Measurements from ENCODE around the gene MAP4K3.
"Not testable (repeated sequence)": the region's sequence is repeated elsewhere in the genome, so short reads cannot be mapped to it uniquely, and the experiment has no call there.

MAP4K3 gene

DNA sequence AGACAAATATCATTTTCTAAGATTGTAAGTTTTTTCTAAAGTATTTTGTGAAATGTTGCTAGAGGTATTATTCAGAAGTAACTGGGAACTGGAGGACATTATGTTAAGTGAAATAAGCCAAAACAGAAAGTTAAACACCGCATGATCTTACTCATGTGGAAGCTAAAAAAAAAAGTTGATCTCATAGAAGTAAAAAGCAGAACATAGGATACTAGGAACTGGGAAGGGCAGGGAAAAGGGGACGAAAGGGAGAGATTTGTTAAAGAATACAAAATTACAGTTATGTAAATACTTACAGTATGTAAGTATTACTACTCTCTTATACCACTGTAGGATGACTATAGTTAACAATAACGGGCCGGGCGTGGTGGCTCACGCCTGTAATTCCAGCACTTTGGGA is 146.7 kb downstream of the MAP4K3 start:
- DNase-seq: no peak

DNA sequence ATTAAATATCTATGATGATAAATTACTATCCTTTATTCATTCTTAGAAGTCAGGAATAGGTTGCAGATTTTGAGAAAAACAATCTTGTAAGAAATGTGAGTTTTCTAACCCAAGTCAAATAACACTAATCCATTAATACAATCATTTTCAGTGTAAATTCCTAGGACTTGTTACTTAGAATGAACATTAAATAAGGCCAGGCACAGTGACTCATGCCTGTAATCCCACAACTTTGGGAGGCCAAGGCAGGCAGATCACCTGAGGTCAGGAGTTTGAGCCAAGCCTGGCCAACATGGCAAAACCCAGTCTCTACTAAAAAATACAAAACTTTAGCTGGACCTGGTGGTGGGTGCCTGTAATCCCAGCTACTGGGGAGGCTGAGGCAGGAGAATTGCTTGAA is 147.5 kb downstream of the MAP4K3 start:
- DNase-seq: no peak

- DNase-seq: no peak
These were observed 153.5 kb downstream of the MAP4K3 start for GRCh38 chr2:39283561-39283960.

GRCh38 chr2:39281391-39281790 is 155.7 kb downstream of the MAP4K3 start:
- no peak for DNase-seq

DNA sequence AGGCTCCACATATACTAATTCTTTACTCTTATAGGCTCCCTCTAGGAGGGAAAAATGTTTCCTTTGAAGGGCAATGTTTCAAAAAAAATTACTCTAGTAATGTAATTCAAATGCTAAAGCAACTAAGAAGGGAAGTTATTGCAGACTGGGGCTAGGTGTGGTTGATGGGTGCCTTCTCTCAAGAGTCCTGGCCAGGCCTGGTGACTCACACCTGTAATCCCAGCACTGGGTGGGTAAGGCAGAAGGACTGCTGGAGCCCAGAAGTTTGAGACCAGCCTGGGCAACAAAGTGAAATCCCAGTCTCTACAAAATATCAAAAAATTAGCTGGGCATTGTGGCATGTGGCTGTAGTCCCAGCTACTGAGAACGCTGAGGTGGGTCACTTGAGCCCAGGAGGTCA is 162.1 kb downstream of the MAP4K3 start:
- DNase-seq: no peak

GRCh38 chr2:39269941-39270340 is 167.1 kb downstream of the MAP4K3 start:
- no peak for DNase-seq

DNA sequence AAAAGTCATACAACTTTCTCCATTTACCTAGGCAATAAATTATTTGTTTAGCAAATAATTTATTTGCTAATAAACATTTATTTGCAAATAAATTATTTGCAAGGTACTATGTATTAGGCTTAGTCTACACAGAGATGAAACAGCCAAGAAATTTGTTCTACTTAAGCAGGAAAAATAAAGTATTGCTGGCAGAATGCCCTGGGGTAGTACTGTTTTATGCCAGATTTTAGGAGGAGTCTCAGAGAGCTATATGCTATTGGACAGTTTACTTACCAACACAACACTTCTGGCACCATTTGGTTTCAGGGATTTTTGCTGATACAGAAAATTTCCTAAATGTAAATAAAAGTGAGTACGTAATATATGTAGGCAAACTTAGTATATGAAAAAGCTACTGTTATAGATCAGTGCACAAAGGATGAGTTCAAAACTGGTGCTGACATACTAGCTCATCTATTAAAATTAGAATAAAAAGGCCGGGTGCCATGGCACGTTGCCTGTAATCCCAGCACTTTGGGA is 170.1 kb downstream of the MAP4K3 start:
- DNase-seq: no peak

DNA sequence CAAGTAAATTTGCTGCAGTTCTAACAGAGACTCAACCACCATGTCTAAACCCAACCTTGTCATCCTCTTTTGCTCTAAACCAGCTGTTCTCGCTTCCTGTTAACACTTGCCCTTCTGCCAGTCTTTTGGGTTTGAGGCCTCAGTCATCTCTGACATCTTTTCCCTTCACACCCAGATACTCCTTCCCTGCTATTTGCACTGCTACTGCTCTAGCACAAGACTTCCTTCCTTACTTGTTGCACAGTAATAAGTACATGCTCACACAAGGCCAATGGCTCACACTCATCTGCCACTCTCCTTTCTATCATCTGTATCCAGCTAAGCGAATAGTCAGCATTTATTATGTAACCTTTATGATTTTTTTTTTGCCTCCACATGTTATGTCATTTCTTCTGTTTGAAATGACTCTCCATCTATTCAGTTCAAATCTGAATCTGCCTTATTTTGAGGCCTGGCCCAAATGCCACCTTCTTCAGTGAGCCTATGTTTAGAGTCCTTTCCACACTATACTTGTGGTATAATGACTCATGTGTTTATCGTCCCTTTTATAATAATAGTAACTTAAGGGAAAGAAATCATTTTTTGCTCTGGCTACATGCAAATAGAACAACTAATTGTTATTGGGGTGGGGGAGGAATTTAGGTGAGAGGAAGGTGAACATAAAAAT is 170.8 kb downstream of the MAP4K3 start:
- no peak for DNase-seq

DNA sequence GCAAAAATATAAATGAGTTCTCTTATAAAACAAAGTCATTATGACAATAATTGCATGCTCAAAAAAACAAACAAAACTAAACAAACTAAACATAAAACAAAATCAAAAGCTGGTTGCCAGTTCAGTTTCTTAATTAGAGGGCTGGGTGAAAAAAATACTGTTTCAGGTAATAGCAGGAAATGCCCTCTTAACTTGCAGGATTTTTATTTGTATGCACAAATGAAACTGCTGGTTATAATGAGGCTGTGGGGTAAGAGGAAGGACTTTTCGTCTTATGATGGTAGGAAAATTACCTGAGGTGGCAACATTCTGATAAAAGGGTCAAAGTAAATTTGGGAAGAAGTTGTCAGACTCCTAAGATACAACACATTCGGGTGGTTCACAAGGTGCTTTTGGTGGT is 171.8 kb downstream of the MAP4K3 start:
- DNase-seq: no peak

DNA sequence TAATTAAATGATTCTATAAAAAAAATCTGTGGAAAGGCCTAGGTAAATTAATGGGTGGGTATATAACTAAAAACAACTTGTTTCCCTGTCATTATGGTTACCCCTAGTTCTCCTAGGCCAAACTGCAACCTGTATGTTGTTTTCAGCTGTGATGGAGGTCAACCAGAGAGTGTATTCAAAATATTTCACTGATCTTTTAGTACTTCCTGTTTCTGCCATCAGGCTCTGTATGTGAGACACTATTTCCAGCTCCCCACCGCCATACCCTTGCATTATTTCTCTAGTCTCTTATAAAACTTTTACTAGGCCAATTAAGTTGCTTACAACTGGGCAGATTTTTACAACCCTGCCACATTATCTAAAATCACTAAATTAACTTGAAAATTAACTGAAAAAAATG is 172.4 kb downstream of the MAP4K3 start:
- DNase-seq: no peak

DNA sequence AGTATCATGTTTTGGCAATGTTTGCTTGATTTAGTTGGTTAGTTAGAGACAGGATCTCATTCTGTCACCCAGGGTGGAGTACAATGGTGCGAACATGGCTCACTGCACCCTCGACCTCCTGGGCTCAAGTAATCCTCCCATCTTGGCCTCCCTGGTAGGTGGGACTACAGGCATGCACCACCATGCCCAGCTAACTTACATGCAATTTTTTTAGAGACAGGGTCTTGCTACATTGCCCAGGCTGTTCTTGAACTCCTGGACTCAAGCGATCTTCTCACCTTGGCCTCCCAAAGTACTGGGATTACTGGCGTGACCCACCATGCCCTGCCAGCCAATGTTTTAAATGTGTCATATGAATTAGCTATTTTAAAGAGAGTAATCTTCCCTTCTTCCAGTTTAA is 177.0 kb downstream of the MAP4K3 start:
- no peak for DNase-seq

DNA sequence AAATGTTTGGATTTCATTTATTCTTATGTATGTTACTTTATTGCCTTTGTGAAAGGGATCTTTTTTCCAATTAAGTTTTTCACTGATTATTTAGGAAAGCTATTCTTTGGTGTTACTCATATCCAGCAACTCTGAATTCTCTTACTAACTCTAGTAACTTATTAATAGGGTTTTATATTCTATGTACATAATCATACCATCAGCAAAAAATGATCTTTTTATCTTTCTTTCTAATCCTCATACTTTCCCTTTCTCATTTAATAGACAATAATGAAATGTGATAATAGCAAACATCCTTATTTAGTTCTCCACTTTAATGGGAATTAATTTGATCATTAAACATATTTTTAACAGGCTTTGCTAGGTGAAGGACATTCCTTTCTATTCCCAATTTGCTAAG is 181.0 kb downstream of the MAP4K3 start:
- DNase-seq: no peak

GRCh38 chr2:39252888-39253518 is 184.1 kb downstream of the MAP4K3 start:
- DNase-seq: no peak

DNA sequence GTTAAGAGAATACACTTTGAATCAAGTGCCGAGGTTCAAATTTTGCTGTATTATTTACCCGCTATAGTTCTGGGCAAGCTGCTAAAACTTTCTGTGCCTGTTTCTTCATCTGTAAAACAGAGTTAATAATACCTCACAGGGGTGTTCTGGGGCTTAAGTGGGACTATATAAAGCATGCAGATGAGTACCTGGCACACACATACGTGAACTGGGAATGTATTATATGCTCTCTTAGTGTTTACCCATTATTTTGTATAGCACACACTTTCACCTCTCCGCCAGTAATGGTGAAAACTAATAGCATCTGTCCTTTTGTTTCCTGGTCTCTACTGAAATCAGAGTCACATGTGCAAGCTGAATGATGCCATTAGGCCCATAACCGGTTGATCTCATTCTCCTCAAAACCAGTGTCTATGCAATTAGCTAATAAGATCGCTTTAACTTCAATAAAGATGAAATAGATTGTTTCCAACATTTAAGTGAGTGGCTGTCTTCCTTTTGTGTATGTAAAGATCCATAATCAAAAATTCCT is 189.5 kb downstream of the MAP4K3 start:
- DNase-seq: no peak

DNA sequence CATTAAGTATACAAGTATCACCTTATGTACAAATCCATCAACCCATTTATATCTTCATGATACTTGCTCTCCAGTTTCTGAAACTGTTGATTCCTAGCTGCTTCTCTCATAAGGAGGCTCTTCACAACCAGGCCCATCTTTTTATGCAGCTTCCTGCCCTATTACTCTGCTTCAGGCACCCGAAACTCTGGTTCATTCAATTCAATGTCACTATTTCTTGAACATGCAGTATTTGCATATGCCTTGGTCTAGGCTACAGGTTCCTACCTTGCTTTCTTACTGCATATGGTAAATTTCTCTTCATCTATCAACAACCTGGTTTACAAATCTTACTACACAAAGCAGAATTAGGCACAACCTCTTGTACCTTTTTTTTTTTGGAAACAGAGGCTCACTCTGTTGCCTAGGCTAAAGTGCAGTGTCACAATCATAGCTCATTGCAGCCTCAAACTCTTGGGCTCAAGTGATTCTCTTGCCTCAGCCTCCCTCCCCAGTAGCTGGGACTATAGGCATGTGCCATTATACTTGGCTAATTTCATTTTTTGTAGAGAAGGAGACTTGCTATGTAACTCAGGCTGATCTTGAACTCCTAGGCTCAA is 190.6 kb downstream of the MAP4K3 start:
- DNase-seq: no peak

DNA sequence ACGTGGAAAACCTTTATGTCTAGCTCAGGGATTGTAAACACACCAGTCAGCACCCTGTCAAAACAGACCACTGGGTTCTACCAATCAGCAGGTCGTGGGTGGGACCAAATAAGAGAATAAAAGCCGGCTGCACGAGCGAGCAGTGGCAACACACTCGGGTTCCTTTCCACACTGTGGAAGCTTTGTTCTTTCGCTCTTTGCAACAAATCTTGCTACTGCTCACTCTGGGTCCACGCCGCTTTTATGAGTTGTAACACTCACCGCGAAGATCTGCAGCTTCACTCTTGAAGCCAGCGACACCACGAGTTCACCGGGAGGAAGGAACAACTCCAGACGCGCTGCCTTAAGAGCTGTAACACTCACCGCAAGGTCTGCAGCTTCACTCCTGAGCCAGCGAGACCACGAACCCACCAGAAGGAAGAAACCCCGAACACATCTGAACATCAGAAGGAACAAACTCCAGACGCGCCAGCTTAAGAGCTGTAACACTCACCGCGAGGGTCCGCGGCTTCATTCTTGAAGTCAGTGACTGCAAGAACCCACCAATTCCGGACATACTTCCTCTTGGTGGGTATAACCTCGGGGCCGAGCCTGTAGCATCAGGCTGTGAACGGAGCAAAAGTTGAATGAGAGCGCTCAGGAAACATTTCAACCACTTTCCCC is 192.0 kb downstream of the MAP4K3 start:
- not testable (repeated sequence) for DNase-seq

- DNase-seq: not testable (repeated sequence)
These were observed 192.7 kb downstream of the MAP4K3 start for GRCh38 chr2:39244241-39244862.

DNA sequence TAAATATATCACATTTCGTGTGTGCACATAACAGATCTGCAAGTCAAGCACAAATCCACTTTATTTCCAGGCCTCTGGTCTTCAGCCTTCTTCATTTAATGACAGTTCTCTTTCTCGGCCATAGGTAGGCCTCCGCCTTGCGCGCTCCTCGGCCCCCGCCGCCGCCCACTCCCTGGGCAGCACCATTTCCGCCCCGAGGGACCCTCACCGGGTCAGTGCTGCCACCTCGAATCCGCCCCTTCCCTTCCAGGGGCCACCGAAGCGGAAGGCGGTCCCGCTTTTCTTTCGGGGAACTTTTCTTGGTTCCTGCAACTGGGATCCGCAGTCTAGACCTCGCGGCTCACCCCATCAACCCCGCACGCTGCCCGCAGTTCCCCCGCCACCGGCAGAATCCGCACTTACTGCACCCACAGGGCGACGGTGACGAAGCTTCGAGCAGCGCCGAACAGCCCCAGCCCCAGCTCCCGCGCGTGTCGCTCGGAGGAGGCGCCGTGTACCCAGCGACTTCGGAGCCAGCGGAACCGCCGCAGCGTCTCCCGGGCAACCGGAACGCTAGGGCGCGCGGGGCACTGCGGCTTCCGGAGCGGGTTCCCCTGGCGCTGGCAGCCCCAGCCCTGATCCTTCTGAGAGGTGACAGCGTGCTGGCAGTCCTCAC is 193.5 kb downstream of the MAP4K3 start, which contains the start of gene CDKL4:
Gene CDKL4 (minus strand): TSS at position 502 of the 655 bp plus-strand sequence.
- no peak for DNase-seq

DNA sequence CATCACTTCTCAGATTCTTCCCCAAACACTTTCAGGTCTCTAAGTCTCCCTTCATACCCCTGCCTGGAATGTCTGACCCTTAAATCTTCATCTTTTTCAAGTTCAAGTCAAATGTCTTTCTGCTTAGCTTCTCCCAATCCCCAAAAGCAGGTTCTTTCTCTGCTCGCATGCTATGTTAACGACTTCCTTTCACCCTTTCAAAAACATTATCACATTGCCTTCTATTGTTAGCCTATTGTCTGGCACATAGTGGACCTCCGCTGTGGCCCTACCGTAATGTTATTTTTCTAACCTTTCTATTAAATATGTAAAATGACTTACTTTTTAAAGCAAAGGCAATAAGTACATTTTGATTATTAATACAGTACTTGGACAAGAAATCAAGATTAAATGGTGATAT is 195.5 kb downstream of the MAP4K3 start:
- DNase-seq: no peak

- DNase-seq: no peak
These were observed 196.3 kb downstream of the MAP4K3 start for GRCh38 chr2:39240758-39241157.

- no peak for DNase-seq
These were observed 202.3 kb downstream of the MAP4K3 start for GRCh38 chr2:39234754-39235153.

- DNase-seq: no peak
These were observed 204.9 kb downstream of the MAP4K3 start for GRCh38 chr2:39232141-39232540.
